Aorta (tissue), 5 donors: Measurements from ENCODE around the gene NSD2. TPM values are rescaled to one million over a fixed set of nuclear protein-coding genes. Genes with fewer than 3 reads are reported as not detected.
A peak's percentile ranks its signal among the peaks of the same experiment; 100 is the strongest.

Source experiments
- ATAC-seq: fragments of 200-7000 bp; cut with Tn5 transposase; one replicate; pipeline ENCODE4 v1.9.1; 2022; ENCODE audit warnings: moderate library complexity; ENCODE audit not compliant: low FRiP score
- DNase-seq, 2 donors: peaks; one replicate each; pipeline ENCODE4 v3.0.0-alpha.2; 2020
- H3K27ac ChIP-seq, 2 donors: one replicate each; pipeline ENCODE4 v1.5.1; 2013; ENCODE audit warnings: low read length in 2 of 2, mild to moderate bottlenecking in 2 of 2, moderate library complexity in 2 of 2, control low read depth in 1 of 2, inconsistent platforms in 1 of 2, low read depth in 1 of 2
- H3K27me3 ChIP-seq, 2 donors: one replicate each; pipeline ENCODE4 v1.6.1; 2013; ENCODE audit warnings: control low read depth in 1 of 2, low read length in 1 of 2, mild to moderate bottlenecking in 1 of 2, moderate library complexity in 1 of 2; ENCODE audit not compliant: insufficient read depth in 2 of 2, control insufficient read depth in 1 of 2
- H3K36me3 ChIP-seq, 2 donors: one replicate each; pipeline ENCODE4 v1.6.1; 2013; ENCODE audit warnings: control low read depth in 1 of 2, low read length in 1 of 2, mild to moderate bottlenecking in 1 of 2; ENCODE audit not compliant: insufficient read depth in 2 of 2, control insufficient read depth in 1 of 2
- H3K4me1 ChIP-seq, 2 donors: one replicate each; pipeline ENCODE4 v1.6.1; 2013; ENCODE audit warnings: low read length in 2 of 2, control low read depth in 1 of 2, mild to moderate bottlenecking in 1 of 2, moderate library complexity in 1 of 2; ENCODE audit not compliant: insufficient read depth in 2 of 2, control insufficient read depth in 1 of 2
- H3K4me3 ChIP-seq, 2 donors: one replicate each; pipeline ENCODE4 v1.5.1; 2013; ENCODE audit warnings: low read length in 2 of 2, control low read depth in 1 of 2, mild to moderate bottlenecking in 1 of 2
- H3K9me3 ChIP-seq: one replicate; pipeline ENCODE4 v1.6.1; 2013; ENCODE audit warnings: mild to moderate bottlenecking, low read length; ENCODE audit not compliant: control insufficient read depth
- WGBS, 2 donors: extraction: QIAGEN DNeasy Blood & Tissue Kit; methylation state at CpG; one replicate each; pipeline ENCODE4 v1.1.7; 2013; 5-methylcytosine and 5-hydroxymethylcytosine counted together
- intact Hi-C, 2 donors: fragments of 100-400 bp; cut with DNase I; formaldehyde crosslinking; loops; one replicate each; pipeline versions ENCODE4 v1.14.2 to v1.15.0; 2022
- polyA plus RNA-seq, 2 donors: library from polyadenylated mRNA; stranded (reverse); fragments of 200-250 nt; gene quantifications; one replicate each; pipeline ENCODE4 v1.2.3, GENCODE V29; 2013
- total RNA-seq, 2 donors: library from RNA; stranded (reverse); fragmentation: NEBNext Ultra II Directional; extraction: Animal tissue kit (Norgen Biotek cat#: 25700); gene quantifications; one replicate each; pipeline ENCODE4 v1.2.1, GENCODE V29; 2021
- donor health status: healthy with polysubstance abuse.
- donor health status: Bipolar disorder and iron deficiency.
- donor health status: DM: no; HTN: no; CAD: no.
- donor health status: DM: no; HTN: no; CAD: no.
- donor health status: DM: yes; HTN: yes; CAD: no.

Gene NSD2
- total and polyA plus RNA-seq, 4 donors, result 8.0 to 56.6 (median 29.0) TPM

DNA sequence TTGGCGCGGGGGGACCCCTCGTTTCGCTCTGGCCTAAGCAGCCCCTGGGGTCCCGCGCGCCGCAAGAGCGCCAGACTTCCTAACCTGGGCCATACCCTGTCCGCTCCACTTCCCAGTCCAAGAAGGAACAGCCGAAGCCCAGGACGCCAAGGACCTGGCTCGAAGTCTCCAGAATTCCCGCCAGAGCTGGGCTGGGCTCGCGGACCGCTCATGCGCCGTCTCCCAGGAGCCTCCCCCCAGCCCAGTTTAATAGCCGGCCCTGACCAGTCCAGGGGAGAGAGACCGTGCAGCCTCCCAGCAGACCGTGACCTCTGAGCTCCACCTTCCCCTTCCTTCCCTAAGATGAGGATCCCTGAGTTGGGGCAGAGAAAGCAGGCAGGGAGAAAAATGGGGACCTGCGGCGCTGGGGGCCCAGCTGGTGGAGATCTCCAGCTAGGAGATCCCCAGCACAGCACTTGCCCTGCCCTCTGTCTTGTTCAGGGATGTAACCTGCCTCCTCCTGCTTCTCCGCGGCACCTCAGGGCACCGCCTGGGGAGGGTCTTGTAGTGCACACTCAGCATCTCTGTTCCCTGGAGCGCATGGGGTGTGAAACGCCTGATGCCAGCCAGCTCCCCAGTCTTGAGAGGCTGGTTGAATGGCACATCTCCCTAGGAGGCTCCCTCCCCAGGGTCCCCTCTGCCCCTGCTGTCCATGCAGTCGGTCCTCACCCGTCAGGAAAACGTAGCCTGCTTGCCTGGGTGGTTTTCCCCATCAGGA lies 14.1 kb upstream of the NSD2 start:
- Histone ChIP-seq H3K4me1 (no peaks in the 10 kb centered on the region), H3K27ac (peak overlapping the region in 1 of 2 donors; percentile 34), H3K4me3 (peak overlapping the region; percentile 60 to 71), H3K27me3 (no peaks in the 10 kb centered on the region), H3K36me3 (no peaks in the 10 kb centered on the region), H3K9me3 (no peaks in the 10 kb centered on the region)
- intact Hi-C loops, result loop anchor here (2.0 to 10.0 kb wide), 4 partner anchors 14 to 148 kb away; partner anchors contain the start of genes NSD2 (in 2 of the 2) and NELFA (in 1 of the 2)
- DNase-seq (peak; percentile 59 to 82), ATAC-seq (peak; percentile 52)
- WGBS, 2 donors, result 18 to 20% methylated on average over 32 of the region's 32 CpGs

DNA sequence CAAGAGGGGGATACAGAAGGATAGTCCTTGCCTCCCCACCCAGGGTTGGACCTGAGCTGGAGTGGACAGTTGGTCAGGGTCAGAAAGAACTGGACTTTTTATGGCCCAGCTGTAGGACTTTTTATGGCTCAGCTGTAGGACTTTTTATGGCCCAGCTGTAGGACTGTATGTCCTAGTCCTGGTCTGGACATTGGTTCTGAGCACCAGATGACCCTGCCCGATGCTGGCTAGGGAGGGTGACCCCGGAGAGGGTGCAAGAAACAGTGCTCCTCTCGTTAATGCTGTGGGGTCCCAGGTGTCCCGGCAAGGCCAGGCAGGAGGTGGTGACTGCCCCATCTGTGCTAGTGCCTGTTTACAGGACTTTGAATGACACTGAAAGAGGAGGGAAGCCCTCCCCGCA lies 13.3 kb upstream of the NSD2 start:
- Histone ChIP-seq H3K4me3 (no peak overlapping the region), H3K36me3 (no peaks in the 10 kb centered on the region), H3K27ac (no peak overlapping the region), H3K27me3 (no peaks in the 10 kb centered on the region), H3K4me1 (no peaks in the 10 kb centered on the region), H3K9me3 (no peaks in the 10 kb centered on the region)
- DNase-seq (no peak), ATAC-seq (no peak)
- 84 to 90% methylated on average over 5 of the region's 5 CpGs for WGBS, 2 donors
- intact Hi-C loops, result loop anchor here (2.0 to 10.0 kb wide), 4 partner anchors 13 to 147 kb away; partner anchors contain the start of genes NSD2 (in 2 of the 2) and NELFA (in 1 of the 2)

DNA sequence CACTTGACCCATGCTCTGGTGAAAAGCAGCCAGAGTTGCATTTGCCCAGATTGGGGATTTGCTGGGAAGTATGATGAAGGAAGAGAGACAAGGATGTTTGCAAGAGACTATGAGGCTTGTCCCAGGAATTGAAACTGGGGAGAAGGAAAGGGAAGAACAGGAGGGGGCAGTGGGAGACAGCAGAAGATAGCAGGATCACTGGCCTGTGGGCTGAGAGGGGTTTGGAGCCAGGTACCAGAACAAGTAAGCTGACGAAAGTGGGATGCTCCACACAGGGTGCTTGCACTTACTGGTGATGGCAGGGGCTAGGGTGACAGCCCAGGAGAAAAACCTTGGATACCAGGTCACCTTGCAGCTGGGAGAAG lies 11.8 kb upstream of the NSD2 start:
- H3K9me3 ChIP-seq, result no peaks in the 10 kb centered on the region
- no peak for ATAC-seq
- 86 to 88% methylated on average over 1 of the region's 1 CpG for WGBS, 2 donors
- H3K27ac ChIP-seq, result no peak overlapping the region
- H3K4me1 ChIP-seq, result no peaks in the 10 kb centered on the region
- no peak for DNase-seq
- H3K4me3 ChIP-seq, result no peak overlapping the region
- no peaks in the 10 kb centered on the region for H3K36me3 ChIP-seq
- no peaks in the 10 kb centered on the region for H3K27me3 ChIP-seq
- intact Hi-C loops, result loop anchor here (5.0 to 10.0 kb wide), 3 partner anchors 38 to 145 kb away; partner anchors contain the start of gene NELFA (in 1 of the 2)

DNA sequence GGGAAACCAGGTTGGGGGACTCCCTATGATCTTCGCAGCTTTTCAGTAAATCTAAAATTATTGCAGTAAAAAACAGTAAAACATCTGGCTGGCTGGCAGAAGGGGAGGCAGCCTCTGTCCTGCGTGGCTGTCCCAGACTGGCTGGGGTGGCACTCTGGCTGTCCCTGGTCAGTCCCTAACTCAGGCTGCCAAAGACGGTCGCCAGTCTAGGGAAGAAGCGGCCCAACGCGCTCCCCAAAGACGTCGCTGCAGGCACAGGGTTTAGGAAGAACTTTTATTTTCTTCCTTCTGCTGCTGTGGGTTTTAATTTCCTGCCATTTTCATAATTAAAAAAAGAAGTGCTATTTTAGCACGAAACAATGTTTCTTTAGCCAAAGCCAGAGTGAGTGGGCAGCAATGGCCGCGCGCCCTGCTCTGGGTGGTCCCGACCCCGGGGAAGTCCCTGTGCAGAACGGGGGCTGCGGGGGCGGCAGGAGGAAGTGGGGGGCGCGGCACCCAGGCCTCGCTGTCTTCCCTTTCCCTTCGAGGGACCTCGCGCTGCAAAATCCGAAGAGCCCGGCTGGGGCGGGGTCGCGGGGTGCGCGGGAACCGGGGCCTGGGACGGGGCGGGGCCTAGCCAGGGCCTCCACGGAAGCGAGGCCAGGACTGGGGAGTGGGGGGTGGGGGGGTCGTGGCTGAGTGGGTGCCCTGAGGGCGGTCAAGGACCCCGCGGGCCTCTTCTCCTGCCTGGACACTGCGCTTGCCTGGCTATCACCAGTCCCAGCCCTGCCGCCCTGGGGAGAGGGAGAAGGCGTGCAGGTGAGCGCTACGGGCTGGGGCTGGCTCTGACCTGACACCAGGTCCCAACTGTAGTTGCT lies 8.9 kb upstream of the NSD2 start:
- Histone ChIP-seq H3K36me3 (no peaks in the 10 kb centered on the region), H3K27me3 (no peaks in the 10 kb centered on the region), H3K4me1 (no peaks in the 10 kb centered on the region), H3K27ac (no peak overlapping the region), H3K4me3 (no peak overlapping the region), H3K9me3 (no peaks in the 10 kb centered on the region)
- no peak for ATAC-seq
- intact Hi-C loops, result no loop called here
- DNase-seq, result no peak
- WGBS, 2 donors, result 25 to 26% methylated on average over 45 of the region's 45 CpGs

DNA sequence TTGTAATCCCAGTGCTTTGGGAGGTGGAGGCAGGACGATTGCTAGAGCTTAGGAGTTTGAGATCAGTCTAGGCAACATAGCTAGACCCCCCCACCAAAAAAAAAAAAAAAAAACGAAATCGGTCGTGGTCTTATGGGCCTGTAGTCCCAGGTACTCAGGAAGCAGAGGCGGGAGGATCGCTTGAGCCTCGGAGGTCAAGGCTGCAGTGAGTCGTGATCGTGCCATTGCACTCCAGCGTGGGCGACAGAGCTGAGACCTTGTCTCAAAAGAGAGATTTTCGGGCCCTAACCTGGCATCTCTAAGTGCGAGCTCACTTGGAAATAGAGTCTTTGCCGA lies 8.3 kb upstream of the NSD2 start:
- no peak for ATAC-seq

DNA sequence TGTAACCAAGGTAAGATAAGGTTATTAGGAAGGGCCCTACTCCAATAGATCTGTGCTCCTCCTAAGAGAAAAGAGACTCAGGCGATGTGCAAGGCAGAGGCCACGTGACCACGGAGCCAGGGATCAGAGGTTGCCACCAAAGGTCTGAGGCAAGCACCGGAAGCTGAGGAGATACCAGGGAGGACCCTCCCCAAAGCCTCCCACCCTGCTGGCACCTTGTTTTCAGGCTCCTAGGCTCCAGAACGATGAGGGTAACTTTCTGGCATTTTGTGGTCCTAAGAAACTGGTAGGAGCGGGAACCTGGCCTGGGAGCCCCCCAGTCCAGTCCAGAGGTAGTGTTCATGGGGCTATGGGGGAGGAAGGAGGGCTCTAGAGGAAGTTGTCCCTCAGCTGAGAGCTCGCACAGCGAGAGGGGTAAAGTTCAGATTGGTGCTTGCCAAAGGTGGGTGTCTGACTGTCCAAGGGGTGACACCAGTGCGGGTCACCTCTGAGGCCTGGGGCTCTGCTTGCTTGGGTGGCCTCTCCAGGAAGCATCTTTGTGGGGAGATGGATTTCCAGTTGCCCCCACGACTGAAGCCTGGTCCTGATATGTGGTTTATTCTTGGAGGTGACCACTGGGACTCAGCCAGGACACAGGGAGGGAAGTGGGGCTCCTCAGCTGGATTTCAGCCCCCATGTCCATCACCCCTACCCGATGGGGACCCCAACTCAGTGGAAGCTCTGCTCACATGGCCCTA lies 7.7 kb upstream of the NSD2 start:
- Histone ChIP-seq H3K4me1 (no peaks in the 10 kb centered on the region), H3K36me3 (no peaks in the 10 kb centered on the region), H3K9me3 (no peaks in the 10 kb centered on the region), H3K27me3 (no peaks in the 10 kb centered on the region), H3K4me3 (no peak overlapping the region), H3K27ac (no peak overlapping the region)
- 89 to 93% methylated on average over 11 of the region's 11 CpGs for WGBS, 2 donors
- intact Hi-C loops, result no loop called here
- no peak for DNase-seq
- ATAC-seq, result no peak

More for the DNA sequence above, 8.3 kb upstream of the NSD2 start:
- Histone ChIP-seq H3K27me3 (no peaks in the 10 kb centered on the region), H3K27ac (no peak overlapping the region), H3K36me3 (no peaks in the 10 kb centered on the region), H3K4me3 (no peak overlapping the region), H3K9me3 (no peaks in the 10 kb centered on the region), H3K4me1 (no peaks in the 10 kb centered on the region)
- no peak for DNase-seq
- 75 to 80% methylated on average over 14 of the region's 14 CpGs for WGBS, 2 donors
- intact Hi-C loops, result no loop called here

DNA sequence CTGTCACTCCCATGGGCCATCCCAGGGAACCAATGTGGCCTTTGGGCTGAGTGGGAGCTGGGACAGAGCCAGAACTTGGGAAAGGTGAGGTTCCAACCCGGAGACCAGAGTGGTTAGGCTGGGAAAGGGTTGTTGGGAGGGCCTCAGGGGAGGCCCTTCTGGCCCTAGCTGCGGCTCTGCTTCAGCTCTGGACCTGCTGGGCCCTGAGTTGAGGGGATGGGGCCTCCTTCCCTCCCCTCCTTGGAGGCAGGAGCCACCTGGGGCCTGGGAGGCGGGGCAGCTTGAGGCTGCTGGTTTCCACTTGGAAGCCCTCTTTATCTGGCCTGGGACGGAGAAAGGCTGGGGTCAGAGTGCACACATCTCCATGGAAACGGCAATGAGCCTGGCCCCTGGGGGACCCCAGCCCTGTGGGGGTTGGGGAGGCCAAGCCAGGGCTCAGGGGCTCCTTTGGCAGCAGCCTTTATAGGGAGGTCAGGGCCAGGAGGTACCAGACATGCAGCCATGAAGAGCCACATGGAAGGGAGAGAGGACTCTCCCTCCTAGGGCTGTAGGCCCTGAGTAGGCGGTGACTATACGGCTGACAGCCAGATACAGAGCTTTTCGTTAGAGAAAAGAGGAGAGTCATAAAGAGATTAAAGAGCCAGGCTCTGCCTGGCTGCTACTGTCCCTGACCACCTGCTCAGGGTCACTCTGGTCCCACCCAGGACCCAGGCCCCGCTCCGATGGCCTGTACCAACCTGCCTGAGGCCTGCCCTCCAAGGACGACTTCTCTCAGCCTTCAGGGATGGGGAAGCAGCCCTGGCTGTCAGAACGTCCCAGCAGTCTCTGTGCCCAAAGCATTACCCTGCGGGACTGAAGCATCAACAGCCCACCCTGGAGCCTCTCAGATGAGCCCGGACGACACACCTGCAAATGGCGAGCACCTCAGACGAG lies 6.9 kb upstream of the NSD2 start:
- 89 to 91% methylated on average over 16 to 17 of the region's 17 CpGs for WGBS, 2 donors
- ATAC-seq (no peak), DNase-seq (no peak)
- Histone ChIP-seq H3K27ac (no peak overlapping the region), H3K9me3 (no peaks in the 10 kb centered on the region), H3K27me3 (no peaks in the 10 kb centered on the region), H3K4me3 (no peak overlapping the region), H3K4me1 (no peaks in the 10 kb centered on the region), H3K36me3 (no peaks in the 10 kb centered on the region)
- intact Hi-C loops, result no loop called here

DNA sequence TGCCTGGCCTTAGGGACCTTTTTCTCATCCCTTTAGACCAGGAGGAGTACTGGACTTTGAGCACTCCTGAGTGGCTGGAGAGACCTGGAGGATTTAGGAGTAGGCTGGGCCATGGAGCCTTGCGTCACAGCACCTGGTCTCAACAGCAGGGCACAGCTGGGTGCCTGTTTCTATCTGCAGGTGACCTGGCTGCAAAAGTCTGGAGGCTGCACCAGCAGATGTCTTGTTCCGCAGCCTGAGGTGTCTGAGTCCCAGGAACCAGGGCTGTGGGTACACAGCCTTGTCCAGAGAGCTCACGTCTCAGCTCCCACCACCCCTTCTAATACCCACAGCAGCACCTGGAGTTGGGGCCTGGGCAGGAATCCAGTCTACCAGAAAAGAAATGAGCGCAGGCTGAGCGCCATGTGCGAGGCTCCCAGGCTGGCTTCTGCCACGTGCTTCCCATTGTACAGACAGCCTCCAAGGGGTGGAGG lies 5.0 kb upstream of the NSD2 start:
- intact Hi-C loops, result no loop called here
- WGBS, 2 donors, result 78 to 88% methylated on average over 7 of the region's 7 CpGs
- ATAC-seq (no peak), DNase-seq (no peak)
- Histone ChIP-seq H3K4me1 (no peaks in the 10 kb centered on the region), H3K27me3 (no peaks in the 10 kb centered on the region), H3K36me3 (no peaks in the 10 kb centered on the region), H3K9me3 (no peaks in the 10 kb centered on the region), H3K27ac (no peak overlapping the region), H3K4me3 (no peak overlapping the region)
